ENCODE results near the gene NPR2. TPM values are rescaled to one million over a fixed set of nuclear protein-coding genes. Genes with fewer than 3 reads are reported as not detected.

The NPR2 gene
- total RNA-seq, 1 experiment from 2014 or later: 10.1 TPM

GRCh38 chr9:35743452-35743851, 47.9 kb upstream of the NPR2 start (continued):
- no peak for TF ChIP-seq MAX (CRISPR knock-in tag; IDR thresholded peaks at IDR 0.05)
- no peak for TF ChIP-seq ATF2 (CRISPR knock-in tag; IDR thresholded peaks at IDR 0.05; ENCODE audit: borderline replicate concordance, low read depth)
- no peak for TF ChIP-seq MXD4 (CRISPR knock-in tag; IDR thresholded peaks at IDR 0.05; ENCODE audit: borderline replicate concordance)

GRCh38 chr9:35743880-35744518, 47.4 kb upstream of the NPR2 start:
- no peak for ATAC-seq
- H3K4me1 Mint-ChIP-seq: peaks cover 22% of the 10 kb centered on the region
- peaks cover 56% of the 10 kb centered on the region for H3K36me3 Mint-ChIP-seq
- no peaks in the 10 kb centered on the region for H3K27me3 Mint-ChIP-seq (ENCODE audit: low read depth)
- H3K9me3 Mint-ChIP-seq: no peaks in the 10 kb centered on the region
- ChIA-PET CTCF (interaction anchor here (1.6 kb wide), 1 partner anchor 8 kb away, joined by 7 read pairs; no protein-coding TSS in a partner anchor), POLR2A (no interaction called here)
- TF ChIP-seq ZNF138 (CRISPR knock-in tag; conservative IDR thresholded peaks at IDR 0.05) (no peak), IRF2 (CRISPR knock-in tag; IDR thresholded peaks at IDR 0.05; ENCODE audit: borderline replicate concordance, low read depth) (no peak), NFYB (CRISPR knock-in tag; conservative IDR thresholded peaks at IDR 0.05; ENCODE audit: low read depth) (no peak), CREM (CRISPR knock-in tag; IDR thresholded peaks at IDR 0.05) (no peak), HMGXB4 (CRISPR knock-in tag; IDR thresholded peaks at IDR 0.05) (no peak), NR2C2 (CRISPR knock-in tag; IDR thresholded peaks at IDR 0.05) (no peak)
- DNase-seq (ENCODE audit: low spot score): no peak
- no peak overlapping the region for H3K27ac Mint-ChIP-seq
- no peak overlapping the region for H3K4me3 Mint-ChIP-seq

- no peak for ATAC-seq
- POLR2A ChIA-PET: no interaction called here
- peaks cover 48% of the 10 kb centered on the region for H3K36me3 Mint-ChIP-seq
- TF ChIP-seq SP1 (CRISPR knock-in tag; conservative IDR thresholded peaks at IDR 0.05): no peak
- no peak for TF ChIP-seq NR3C1 (CRISPR knock-in tag; conservative IDR thresholded peaks at IDR 0.05; ENCODE audit: low read depth)
- no peak for TF ChIP-seq IRF1 (CRISPR knock-in tag; IDR thresholded peaks at IDR 0.05)
- no peak for TF ChIP-seq E2F1 (CRISPR knock-in tag; IDR thresholded peaks at IDR 0.05)
- TF ChIP-seq TCF7 (CRISPR knock-in tag; IDR thresholded peaks at IDR 0.05; ENCODE audit: low read depth): no peak
- no peak for TF ChIP-seq ZNF532 (CRISPR knock-in tag; IDR thresholded peaks at IDR 0.05; ENCODE audit: borderline replicate concordance)
- no peak for TF ChIP-seq MYBL2 (CRISPR knock-in tag; IDR thresholded peaks at IDR 0.05)
- TF ChIP-seq ATF1 (CRISPR knock-in tag; IDR thresholded peaks at IDR 0.05): no peak
- no peak for TF ChIP-seq FOXP4 (CRISPR knock-in tag; IDR thresholded peaks at IDR 0.05)
- no peak for TF ChIP-seq MLX (CRISPR knock-in tag; IDR thresholded peaks at IDR 0.05)
- TF ChIP-seq ZBTB21 (CRISPR knock-in tag; IDR thresholded peaks at IDR 0.05; ENCODE audit: borderline replicate concordance): no peak
Measured at GRCh38 chr9:35745569-35745968, 45.8 kb upstream of the NPR2 start.

More at GRCh38 chr9:35745569-35745968, 45.8 kb upstream of the NPR2 start:
- Mint-ChIP-seq H3K27me3 (ENCODE audit: low read depth) (no peaks in the 10 kb centered on the region), H3K4me1 (peaks cover 27% of the 10 kb centered on the region), H3K9me3 (no peaks in the 10 kb centered on the region), H3K4me3 (peak overlapping the region; percentile 61; the same call in 1 of the 2 replicates), H3K27ac (peak overlapping the region; percentile 39; the same call in 1 of the 2 replicates)
- CTCF ChIA-PET: interaction anchor here (0.8 to 1.6 kb wide), 4 partner anchors 9 to 90 kb away, joined by 3 to 7 read pairs (median 4); no protein-coding TSS in a partner anchor
- no peak for DNase-seq (ENCODE audit: low spot score)

All from WTC11 (cell line).